GM19372 (cell line): ENCODE measurements around the gene KIF6.
"Not testable (repeated sequence)": the region's sequence is repeated elsewhere in the genome, so short reads cannot be mapped to it uniquely, and the experiment has no call there.

Experiments
- ATAC-seq: cut with Tn5 transposase; IDR thresholded peaks from one replicate; pipeline ENCODE4 v1.9.1; 2021; ENCODE audit warnings: mild to moderate bottlenecking, low read depth, moderate library complexity; ENCODE audit not compliant: unreplicated experiment

Gene KIF6

GRCh38 chr6:39302669-39303424, 422.4 kb downstream of the KIF6 start:
- peak; percentile 91 for ATAC-seq

- ATAC-seq: no peak
Observed at GRCh38 chr6:39302011-39302410, 423.2 kb downstream of the KIF6 start.

GRCh38 chr6:39301606-39302005, 423.6 kb downstream of the KIF6 start:
- ATAC-seq: no peak

- ATAC-seq: no peak
Observed at GRCh38 chr6:39300739-39301138, 424.5 kb downstream of the KIF6 start.

GRCh38 chr6:39298061-39298460, 427.1 kb downstream of the KIF6 start:
- ATAC-seq: no peak

- ATAC-seq: no peak
Observed at GRCh38 chr6:39296745-39297640, 428.2 kb downstream of the KIF6 start.

GRCh38 chr6:39295611-39296011, 429.6 kb downstream of the KIF6 start:
- ATAC-seq: no peak

- ATAC-seq: no peak
Observed at GRCh38 chr6:39294899-39295298, 430.3 kb downstream of the KIF6 start.

GRCh38 chr6:39294133-39294532, 431.1 kb downstream of the KIF6 start:
- ATAC-seq: no peak

GRCh38 chr6:39292637-39293036, 432.6 kb downstream of the KIF6 start:
- no peak for ATAC-seq

- ATAC-seq: no peak
Observed at GRCh38 chr6:39289490-39289889, 435.7 kb downstream of the KIF6 start.

GRCh38 chr6:39287601-39288000, 437.6 kb downstream of the KIF6 start:
- ATAC-seq: no peak

- ATAC-seq: not testable (repeated sequence)
Observed at GRCh38 chr6:39286596-39286995, 438.6 kb downstream of the KIF6 start.

- ATAC-seq: no peak
Observed at GRCh38 chr6:39282774-39283173, 442.4 kb downstream of the KIF6 start.

- ATAC-seq: no peak
Observed at GRCh38 chr6:39281312-39281980, 443.8 kb downstream of the KIF6 start.

GRCh38 chr6:39280247-39280731, 444.9 kb downstream of the KIF6 start:
- ATAC-seq: no peak
